ENCODE measurements around the gene PAX6.

Gene PAX6

GRCh38 chr11:31845331-31845730 lies 34.2 kb upstream of the PAX6 start:
- no peak overlapping the region for H3K27ac ChIP-seq
- ChIA-PET POLR2A (ENCODE audit: low non-redundant PET) (no interaction called here), CTCF (interaction anchor here (0.7 to 1.2 kb wide), 2 partner anchors 204 to 673 kb away, joined by 3 read pairs; no protein-coding TSS in a partner anchor)
- no peak for TF ChIP-seq CTCF (conservative IDR thresholded peaks at IDR 0.05; ENCODE audit: low read depth)
- no peak for DNase-seq (ENCODE audit: low spot score)

GRCh38 chr11:31844351-31844750 lies 33.2 kb upstream of the PAX6 start:
- POLR2A ChIA-PET (ENCODE audit: low non-redundant PET), result no interaction called here
- TF ChIP-seq CTCF (conservative IDR thresholded peaks at IDR 0.05; ENCODE audit: low read depth), result no peak
- DNase-seq (ENCODE audit: low spot score), result no peak
- CTCF ChIA-PET, result interaction anchor here (0.6 to 1.2 kb wide), 4 partner anchors 203 to 1874 kb away, joined by 3 to 4 read pairs (median 3); no protein-coding TSS in a partner anchor
- H3K27ac ChIP-seq, result no peak overlapping the region

DNA sequence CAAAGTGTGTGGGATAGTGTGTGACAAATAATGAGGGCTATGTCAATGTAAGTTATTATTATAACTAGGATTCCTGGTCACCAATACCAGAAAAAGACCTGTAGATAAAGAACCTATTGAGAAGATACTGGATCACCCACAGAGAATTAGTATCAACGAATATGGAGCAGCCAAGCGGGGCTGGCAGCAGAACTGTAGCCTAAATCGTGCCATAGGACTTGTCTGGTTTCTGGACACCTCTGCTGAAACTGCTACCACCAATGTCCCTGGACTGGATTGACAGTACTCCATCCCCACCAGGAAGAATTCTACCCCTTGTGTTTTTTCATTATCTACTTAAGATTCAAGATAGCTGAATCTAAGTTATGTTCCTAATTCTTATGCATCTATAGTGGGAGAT lies 30.3 kb upstream of the PAX6 start:
- DNase-seq (ENCODE audit: low spot score), result no peak
- CTCF ChIA-PET, result no interaction called here
- TF ChIP-seq CTCF (conservative IDR thresholded peaks at IDR 0.05; ENCODE audit: low read depth), result no peak
- POLR2A ChIA-PET (ENCODE audit: low non-redundant PET), result no interaction called here
- no peak overlapping the region for H3K27ac ChIP-seq

GRCh38 chr11:31834237-31834636 lies 23.1 kb upstream of the PAX6 start:
- H3K27ac ChIP-seq, result no peak overlapping the region
- POLR2A ChIA-PET (ENCODE audit: low non-redundant PET), result no interaction called here
- CTCF ChIA-PET, result no interaction called here
- TF ChIP-seq CTCF (conservative IDR thresholded peaks at IDR 0.05; ENCODE audit: low read depth), result no peak
- DNase-seq (ENCODE audit: low spot score), result no peak

GRCh38 chr11:31830406-31830805 lies 19.3 kb upstream of the PAX6 start:
- POLR2A ChIA-PET (ENCODE audit: low non-redundant PET), result no interaction called here
- CTCF ChIA-PET, result interaction anchor here (0.7 kb wide), 1 partner anchor 138 kb away, joined by 4 read pairs; no protein-coding TSS in a partner anchor

DNA sequence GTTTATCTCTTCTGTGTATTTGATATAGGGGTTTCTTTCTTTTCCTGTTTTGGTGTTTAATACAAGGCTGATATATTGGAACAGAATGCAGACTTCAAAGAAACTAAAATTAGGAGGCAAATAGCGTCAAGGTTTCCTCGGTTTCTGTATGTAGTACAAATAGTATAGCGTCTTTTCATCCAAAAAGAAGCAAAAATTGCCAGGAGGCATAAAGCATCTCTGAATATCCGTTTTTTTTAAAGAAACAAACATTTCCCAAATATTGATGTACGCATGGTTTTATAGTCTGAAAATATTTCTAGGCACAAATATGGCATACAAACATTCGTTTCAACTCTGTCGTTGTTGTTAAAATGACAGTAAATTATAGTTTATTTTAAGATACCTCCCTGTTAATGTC lies 17.1 kb upstream of the PAX6 start:
- TF ChIP-seq CTCF (conservative IDR thresholded peaks at IDR 0.05; ENCODE audit: low read depth), result no peak
- H3K27ac ChIP-seq, result no peak overlapping the region
- ChIA-PET POLR2A (ENCODE audit: low non-redundant PET) (no interaction called here), CTCF (no interaction called here)
- no peak for DNase-seq (ENCODE audit: low spot score)

More at GRCh38 chr11:31830406-31830805, 19.3 kb upstream of the PAX6 start:
- TF ChIP-seq CTCF (conservative IDR thresholded peaks at IDR 0.05; ENCODE audit: low read depth), result no peak
- no peak for DNase-seq (ENCODE audit: low spot score)
- H3K27ac ChIP-seq, result no peak overlapping the region
